ENCODE measurements around the gene RBMS3. TPM values are rescaled to one million over a fixed set of nuclear protein-coding genes. Genes with fewer than 3 reads are reported as not detected.

The RBMS3 gene
- total RNA-seq, 1 donor from 2014 or later, result 3.8 TPM

- no peaks in the 10 kb centered on the region for H3K9me3 Mint-ChIP-seq (ENCODE audit: low read depth)
- no peak for TF ChIP-seq CTCF (IDR thresholded peaks at IDR 0.05; ENCODE audit: unreplicated experiment)
- H3K4me3 Mint-ChIP-seq (ENCODE audit: low read depth), result no peak overlapping the region
- peaks cover 13% of the 10 kb centered on the region for H3K4me1 Mint-ChIP-seq (ENCODE audit: low read depth)
- H3K27ac Mint-ChIP-seq, result no peak overlapping the region
- H3K27me3 Mint-ChIP-seq, result peaks cover 6% of the 10 kb centered on the region
- no peak for DNase-seq (ENCODE audit: low spot score, unreplicated experiment)
- H3K36me3 Mint-ChIP-seq (ENCODE audit: insufficient read depth), result no peaks in the 10 kb centered on the region
These were observed 55.1 kb downstream of the RBMS3 start for GRCh38 chr3:29335943-29336342.

- no peak for TF ChIP-seq CTCF (IDR thresholded peaks at IDR 0.05; ENCODE audit: unreplicated experiment)
These were observed 56.7 kb downstream of the RBMS3 start for GRCh38 chr3:29337565-29337964.

GRCh38 chr3:29338377-29338776 lies 57.5 kb downstream of the RBMS3 start:
- Mint-ChIP-seq H3K9me3 (ENCODE audit: low read depth) (no peaks in the 10 kb centered on the region), H3K27ac (no peak overlapping the region), H3K36me3 (ENCODE audit: insufficient read depth) (no peaks in the 10 kb centered on the region), H3K27me3 (no peaks in the 10 kb centered on the region), H3K4me3 (ENCODE audit: low read depth) (no peak overlapping the region), H3K4me1 (ENCODE audit: low read depth) (peaks cover 13% of the 10 kb centered on the region)
- DNase-seq (ENCODE audit: low spot score, unreplicated experiment), result no peak
- TF ChIP-seq CTCF (IDR thresholded peaks at IDR 0.05; ENCODE audit: unreplicated experiment), result no peak

More at GRCh38 chr3:29337565-29337964, 56.7 kb downstream of the RBMS3 start:
- Mint-ChIP-seq H3K9me3 (ENCODE audit: low read depth) (no peaks in the 10 kb centered on the region), H3K4me1 (ENCODE audit: low read depth) (peaks cover 13% of the 10 kb centered on the region), H3K36me3 (ENCODE audit: insufficient read depth) (no peaks in the 10 kb centered on the region), H3K27me3 (no peaks in the 10 kb centered on the region), H3K27ac (no peak overlapping the region), H3K4me3 (ENCODE audit: low read depth) (no peak overlapping the region)
- DNase-seq (ENCODE audit: low spot score, unreplicated experiment), result no peak

GRCh38 chr3:29339016-29339833 lies 58.4 kb downstream of the RBMS3 start:
- H3K9me3 Mint-ChIP-seq (ENCODE audit: low read depth), result no peaks in the 10 kb centered on the region
- no peaks in the 10 kb centered on the region for H3K27me3 Mint-ChIP-seq
- DNase-seq (ENCODE audit: low spot score, unreplicated experiment), result no peak
- H3K27ac Mint-ChIP-seq, result no peak overlapping the region
- TF ChIP-seq CTCF (IDR thresholded peaks at IDR 0.05; ENCODE audit: unreplicated experiment), result no peak
- H3K4me3 Mint-ChIP-seq (ENCODE audit: low read depth), result no peak overlapping the region
- no peaks in the 10 kb centered on the region for H3K36me3 Mint-ChIP-seq (ENCODE audit: insufficient read depth)
- peaks cover 13% of the 10 kb centered on the region for H3K4me1 Mint-ChIP-seq (ENCODE audit: low read depth)

- H3K9me3 Mint-ChIP-seq (ENCODE audit: low read depth), result no peaks in the 10 kb centered on the region
- no peaks in the 10 kb centered on the region for H3K36me3 Mint-ChIP-seq (ENCODE audit: insufficient read depth)
- no peak for DNase-seq (ENCODE audit: low spot score, unreplicated experiment)
- H3K27ac Mint-ChIP-seq, result no peak overlapping the region
- H3K4me1 Mint-ChIP-seq (ENCODE audit: low read depth), result peaks cover 7% of the 10 kb centered on the region
- no peak overlapping the region for H3K4me3 Mint-ChIP-seq (ENCODE audit: low read depth)
- no peaks in the 10 kb centered on the region for H3K27me3 Mint-ChIP-seq
- TF ChIP-seq CTCF (IDR thresholded peaks at IDR 0.05; ENCODE audit: unreplicated experiment), result no peak
These were observed 63.3 kb downstream of the RBMS3 start for GRCh38 chr3:29344154-29344553.
